SU-DHL-6 (cell line): ENCODE results near the gene FRS2.

ENCODE experiments used
- CTCF ChIP-seq: fragments of 200-600 bp; sonication (generic); IDR thresholded peaks from one replicate; pipeline ENCODE4 v1.5.1; 2017; ENCODE audit warnings: antibody characterized with exemption, mild to moderate bottlenecking, low read length, moderate library complexity; ENCODE audit not compliant: insufficient read depth, poor library complexity, severe bottlenecking
- EZH2phosphoT487 ChIP-seq: fragments of 200-600 bp; sonication (generic), shearing (Covaris generic); conservative IDR thresholded peaks from 2 replicates; pipeline ENCODE4 v1.6.1; 2018; ENCODE audit warnings: mild to moderate bottlenecking, antibody characterized with exemption, low read length, moderate library complexity, mixed read lengths

- no peak for TF ChIP-seq EZH2phosphoT487
- TF ChIP-seq CTCF: no peak
Observed at GRCh38 chr12:69621551-69621950, 151.4 kb downstream of the FRS2 start.
